Ramos (cell line): ENCODE results near the gene SPON2.
"Not testable (repeated sequence)": the region's sequence is repeated elsewhere in the genome, so short reads cannot be mapped to it uniquely, and the experiment has no call there.

ENCODE experiments used
- in situ Hi-C: fragments of 300-500 bp; cut with MboI; formaldehyde crosslinking; loops from one replicate; pipeline ENCODE4 v1.14.3; 2022; ENCODE audit warnings: low sequenced_read_pairs; ENCODE audit not compliant: unreplicated experiment

Gene SPON2

GRCh38 chr4:1156069-1156468 lies 16.3 kb downstream of the SPON2 start:
- in situ Hi-C loops: no loop called here

- in situ Hi-C loops: no loop called here
These were observed 17.1 kb downstream of the SPON2 start for GRCh38 chr4:1155314-1155713.

- in situ Hi-C loops: no loop called here
These were observed 17.7 kb downstream of the SPON2 start for GRCh38 chr4:1154523-1155182.

- in situ Hi-C loops: no loop called here
These were observed 18.3 kb downstream of the SPON2 start for GRCh38 chr4:1154126-1154522.

GRCh38 chr4:1153567-1154090 lies 18.8 kb downstream of the SPON2 start:
- in situ Hi-C loops: no loop called here

- in situ Hi-C loops: no loop called here
These were observed 20.1 kb downstream of the SPON2 start for GRCh38 chr4:1152290-1152689.

- in situ Hi-C loops: no loop called here
These were observed 20.8 kb downstream of the SPON2 start for GRCh38 chr4:1151541-1151940.

GRCh38 chr4:1150875-1151274 lies 21.5 kb downstream of the SPON2 start:
- in situ Hi-C loops: no loop called here

- in situ Hi-C loops: no loop called here
These were observed 32.5 kb downstream of the SPON2 start for GRCh38 chr4:1139860-1140259.

GRCh38 chr4:1137850-1138249 lies 34.5 kb downstream of the SPON2 start:
- in situ Hi-C loops: no loop called here

- in situ Hi-C loops: no loop called here
These were observed 35.2 kb downstream of the SPON2 start for GRCh38 chr4:1137063-1137776.

- in situ Hi-C loops: no loop called here
These were observed 36.3 kb downstream of the SPON2 start for GRCh38 chr4:1136048-1136447.

GRCh38 chr4:1133033-1133432 lies 39.4 kb downstream of the SPON2 start:
- in situ Hi-C loops: loop anchor here (5.0 kb wide), 2 partner anchors 134 to 219 kb away; no protein-coding TSS in a partner anchor

GRCh38 chr4:1130316-1131186 lies 41.8 kb downstream of the SPON2 start:
- in situ Hi-C loops: loop anchor here (5.0 kb wide), 2 partner anchors 137 to 222 kb away; no protein-coding TSS in a partner anchor

- in situ Hi-C loops: no loop called here
These were observed 45.9 kb downstream of the SPON2 start for GRCh38 chr4:1126506-1126905.

- in situ Hi-C loops: not testable (repeated sequence)
These were observed 46.9 kb downstream of the SPON2 start for GRCh38 chr4:1125466-1125865.

- in situ Hi-C loops: no loop called here
These were observed 47.6 kb downstream of the SPON2 start for GRCh38 chr4:1124818-1125217.

GRCh38 chr4:1122505-1122904 lies 49.9 kb downstream of the SPON2 start:
- in situ Hi-C loops: no loop called here
